ENCODE results near the gene IRX1. TPM values are rescaled to one million over a fixed set of nuclear protein-coding genes. Genes with fewer than 3 reads are reported as not detected.

IRX1 gene
- polyA plus RNA-seq, 1 of the 3 experiments (the other 2 are of a cell fraction): not detected

- ChIA-PET CTCF (no interaction called here), POLR2A (no interaction called here)
- Histone ChIP-seq H2AFZ (ENCODE audit: low read depth) (no peak overlapping the region), H3K36me3 (replicated peaks in 1 of 2; ENCODE audit: control insufficient read depth in 1 of 2, insufficient read depth in 2 of 2, low read length in 1 of 2) (no peaks in the 10 kb centered on the region), H3K9me3 (no peaks in the 10 kb centered on the region), H3K9me2 (no peaks in the 10 kb centered on the region), H3F3A (replicated peaks; ENCODE audit: insufficient read depth) (no peaks in the 10 kb centered on the region), H3K79me2 (ENCODE audit: insufficient read depth) (no peaks in the 10 kb centered on the region), H3K27ac (ENCODE audit: low read depth in 2 of 2, low read length in 1 of 2) (no peak overlapping the region), H4K20me1 (ENCODE audit: insufficient read depth) (no peaks in the 10 kb centered on the region), H3K4me1 (ENCODE audit: control insufficient read depth in 1 of 2, insufficient read depth in 2 of 2, low read depth in 1 of 2, low read length in 1 of 2) (no peaks in the 10 kb centered on the region), H3K4me2 (no peak overlapping the region), H3K4me3 (ENCODE audit: low read depth in 2 of 2, low read length in 1 of 2) (no peak overlapping the region), H3K9ac (no peak overlapping the region), H3K27me3 (ENCODE audit: insufficient read depth) (peaks cover 51% of the 10 kb centered on the region)
- TF ChIP-seq TAF1 (IDR thresholded peaks at IDR 0.05; ENCODE audit: borderline replicate concordance, low read depth, low read length): no peak
- TF ChIP-seq POLR2AphosphoS5 (IDR thresholded peaks at IDR 0.05; ENCODE audit: low read depth, low read length): no peak
- TF ChIP-seq CHD2 (IDR thresholded peaks at IDR 0.05; ENCODE audit: low read length, partially characterized antibody): no peak
- no peak for TF ChIP-seq RFX5 (IDR thresholded peaks at IDR 0.05; ENCODE audit: low read length)
- no peak for TF ChIP-seq FOXM1 (IDR thresholded peaks at IDR 0.05; ENCODE audit: low read depth)
- TF ChIP-seq RCOR1 (IDR thresholded peaks at IDR 0.05; ENCODE audit: low read length): no peak
- WGBS (ENCODE audit: low lambda C conversion rate): 12% methylated on average over 11 of the region's 11 CpGs
- DNase-seq: no peak
Observed at GRCh38 chr5:3607541-3608181, 12.0 kb downstream of the IRX1 start.

DNA sequence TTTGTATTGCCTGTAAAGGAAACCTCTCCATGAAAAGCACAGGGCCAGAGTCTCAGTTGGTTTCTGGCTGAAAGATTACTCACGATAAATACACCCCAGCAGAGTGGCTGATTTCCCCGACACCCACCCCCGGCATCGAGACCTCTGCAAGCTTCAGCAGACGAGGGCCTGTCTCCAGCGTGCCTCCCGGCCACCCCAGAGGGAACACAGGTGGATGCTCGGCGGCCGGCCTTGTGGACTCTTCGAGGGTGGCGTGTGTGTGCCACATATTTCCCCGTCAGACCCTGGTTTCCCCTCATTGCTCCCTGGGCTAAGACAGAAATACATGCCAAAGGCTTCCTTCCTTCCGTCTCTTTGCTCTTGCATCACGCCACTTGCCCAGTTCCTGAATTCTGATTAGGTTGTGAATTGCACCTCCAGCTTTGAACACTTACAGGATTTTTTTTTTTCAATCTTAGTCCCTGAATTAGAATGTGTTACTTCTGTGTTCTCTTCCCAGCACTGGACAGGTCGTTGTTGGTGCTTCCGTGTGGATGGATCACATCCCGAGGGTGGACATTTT lies 13.6 kb downstream of the IRX1 start:
- no peaks in the 10 kb centered on the region for H3K79me2 ChIP-seq (ENCODE audit: insufficient read depth)
- H2AFZ ChIP-seq (ENCODE audit: low read depth): no peak overlapping the region
- no peak overlapping the region for H3K4me3 ChIP-seq (ENCODE audit: low read depth in 2 of 2, low read length in 1 of 2)
- CTCF ChIA-PET: no interaction called here
- WGBS (ENCODE audit: low lambda C conversion rate): 2% methylated on average over 15 of the region's 18 CpGs
- H3K9me3 ChIP-seq: no peaks in the 10 kb centered on the region
- TF ChIP-seq SIN3A (IDR thresholded peaks at IDR 0.05; ENCODE audit: borderline replicate concordance, low read depth, low read length) (no peak), GATA2 (CRISPR knock-in tag; IDR thresholded peaks at IDR 0.05) (no peak), YY1 (IDR thresholded peaks at IDR 0.05; ENCODE audit: low read depth) (no peak), USF2 (IDR thresholded peaks at IDR 0.05; ENCODE audit: borderline replicate concordance, low read depth, low read length) (no peak), GABPA (IDR thresholded peaks at IDR 0.05; ENCODE audit: low read depth) (no peak), JUND (IDR thresholded peaks at IDR 0.05) (no peak)
- TF ChIP-seq, protein P1, sequence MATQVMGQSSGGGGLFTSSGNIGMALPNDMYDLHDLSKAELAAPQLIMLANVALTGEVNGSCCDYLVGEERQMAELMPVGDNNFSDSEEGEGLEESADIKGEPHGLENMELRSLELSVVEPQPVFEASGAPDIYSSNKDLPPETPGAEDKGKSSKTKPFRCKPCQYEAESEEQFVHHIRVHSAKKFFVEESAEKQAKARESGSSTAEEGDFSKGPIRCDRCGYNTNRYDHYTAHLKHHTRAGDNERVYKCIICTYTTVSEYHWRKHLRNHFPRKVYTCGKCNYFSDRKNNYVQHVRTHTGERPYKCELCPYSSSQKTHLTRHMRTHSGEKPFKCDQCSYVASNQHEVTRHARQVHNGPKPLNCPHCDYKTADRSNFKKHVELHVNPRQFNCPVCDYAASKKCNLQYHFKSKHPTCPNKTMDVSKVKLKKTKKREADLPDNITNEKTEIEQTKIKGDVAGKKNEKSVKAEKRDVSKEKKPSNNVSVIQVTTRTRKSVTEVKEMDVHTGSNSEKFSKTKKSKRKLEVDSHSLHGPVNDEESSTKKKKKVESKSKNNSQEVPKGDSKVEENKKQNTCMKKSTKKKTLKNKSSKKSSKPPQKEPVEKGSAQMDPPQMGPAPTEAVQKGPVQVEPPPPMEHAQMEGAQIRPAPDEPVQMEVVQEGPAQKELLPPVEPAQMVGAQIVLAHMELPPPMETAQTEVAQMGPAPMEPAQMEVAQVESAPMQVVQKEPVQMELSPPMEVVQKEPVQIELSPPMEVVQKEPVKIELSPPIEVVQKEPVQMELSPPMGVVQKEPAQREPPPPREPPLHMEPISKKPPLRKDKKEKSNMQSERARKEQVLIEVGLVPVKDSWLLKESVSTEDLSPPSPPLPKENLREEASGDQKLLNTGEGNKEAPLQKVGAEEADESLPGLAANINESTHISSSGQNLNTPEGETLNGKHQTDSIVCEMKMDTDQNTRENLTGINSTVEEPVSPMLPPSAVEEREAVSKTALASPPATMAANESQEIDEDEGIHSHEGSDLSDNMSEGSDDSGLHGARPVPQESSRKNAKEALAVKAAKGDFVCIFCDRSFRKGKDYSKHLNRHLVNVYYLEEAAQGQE (IDR thresholded peaks at IDR 0.05; ENCODE audit: low read depth, low read length): no peak
- no peak overlapping the region for H3K4me2 ChIP-seq
- POLR2A ChIA-PET: interaction anchor here (0.6 kb wide), 1 partner anchor 424 kb away, joined by 4 read pairs; no protein-coding TSS in a partner anchor
- no peak for DNase-seq
- H3K36me3 ChIP-seq (replicated peaks in 1 of 2; ENCODE audit: control insufficient read depth in 1 of 2, insufficient read depth in 2 of 2, low read length in 1 of 2): no peaks in the 10 kb centered on the region
- H3K27ac ChIP-seq (ENCODE audit: low read depth in 2 of 2, low read length in 1 of 2): no peak overlapping the region
- no peaks in the 10 kb centered on the region for H3F3A ChIP-seq (replicated peaks; ENCODE audit: insufficient read depth)
- no peaks in the 10 kb centered on the region for H3K9me2 ChIP-seq
- no peaks in the 10 kb centered on the region for H3K4me1 ChIP-seq (ENCODE audit: control insufficient read depth in 1 of 2, insufficient read depth in 2 of 2, low read depth in 1 of 2, low read length in 1 of 2)
- H4K20me1 ChIP-seq (ENCODE audit: insufficient read depth): no peaks in the 10 kb centered on the region
- H3K27me3 ChIP-seq (ENCODE audit: insufficient read depth): peaks cover 40% of the 10 kb centered on the region
- H3K9ac ChIP-seq: no peak overlapping the region
